HFF-Myc (cell line): ENCODE measurements around the gene CACNG3.
"Not testable (repeated sequence)": the region's sequence is repeated elsewhere in the genome, so short reads cannot be mapped to it uniquely, and the experiment has no call there.

ENCODE experiments used
- DNase-seq: peaks from one replicate; pipeline ENCODE4 v3.0.0-alpha.2; 2011; ENCODE audit warnings: low read depth; ENCODE audit errors: extremely low read depth
- H3K4me3 ChIP-seq: replicated peaks from 2 replicates; pipeline ENCODE4 v1.5.1; 2011; ENCODE audit warnings: low read depth, mild to moderate bottlenecking, control low read depth, low read length
- CTCF ChIP-seq: IDR thresholded peaks from 2 replicates; pipeline ENCODE4 v1.5.1; 2012; ENCODE audit warnings: mild to moderate bottlenecking, low read depth, low read length, control low read depth; ENCODE audit errors: missing control alignments

Gene CACNG3

DNA sequence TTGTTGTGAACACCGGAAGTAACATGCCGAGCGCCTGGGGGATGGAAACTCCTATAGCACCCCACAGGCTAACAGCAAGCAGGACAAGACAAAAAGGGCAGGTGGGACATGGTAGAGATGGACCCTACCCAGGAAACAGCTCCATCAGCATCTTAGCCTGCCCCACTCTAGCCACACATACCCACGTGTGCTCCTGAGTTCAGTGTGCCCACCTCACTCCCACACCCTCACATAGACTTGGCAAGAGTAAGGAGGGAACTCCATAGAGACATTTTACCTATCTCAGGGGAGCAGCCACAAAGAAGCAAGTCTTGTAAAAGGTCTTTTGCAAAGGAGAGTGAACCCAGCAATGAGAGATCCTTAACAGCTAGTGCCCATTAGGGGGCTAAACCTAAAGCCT, 37.8 kb upstream of the CACNG3 start:
- DNase-seq, result no peak
- TF ChIP-seq CTCF, result no peak

DNA sequence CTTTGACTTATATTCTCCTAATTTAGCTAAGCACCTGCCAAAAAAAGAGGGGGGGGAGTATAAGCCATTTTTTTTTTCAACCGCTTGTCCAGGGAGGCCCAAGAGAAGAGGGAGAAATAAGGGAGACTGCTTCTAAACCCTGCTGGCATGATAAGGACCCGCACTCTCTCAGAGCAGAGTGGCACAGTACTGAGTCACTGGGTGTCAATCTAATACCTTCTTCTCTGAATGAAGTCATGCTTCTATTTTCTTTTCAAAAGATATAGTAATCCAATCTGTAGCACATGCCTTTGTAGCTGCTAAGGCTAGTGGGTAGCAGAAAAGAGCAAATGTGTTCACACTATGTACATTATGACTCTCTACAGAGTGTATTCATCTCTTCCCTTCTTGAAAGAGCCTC, 34.9 kb upstream of the CACNG3 start:
- DNase-seq, result no peak
- H3K4me3 ChIP-seq, result no peak overlapping the region
- no peak for TF ChIP-seq CTCF

More for the DNA sequence above, 37.8 kb upstream of the CACNG3 start:
- no peak overlapping the region for H3K4me3 ChIP-seq

DNA sequence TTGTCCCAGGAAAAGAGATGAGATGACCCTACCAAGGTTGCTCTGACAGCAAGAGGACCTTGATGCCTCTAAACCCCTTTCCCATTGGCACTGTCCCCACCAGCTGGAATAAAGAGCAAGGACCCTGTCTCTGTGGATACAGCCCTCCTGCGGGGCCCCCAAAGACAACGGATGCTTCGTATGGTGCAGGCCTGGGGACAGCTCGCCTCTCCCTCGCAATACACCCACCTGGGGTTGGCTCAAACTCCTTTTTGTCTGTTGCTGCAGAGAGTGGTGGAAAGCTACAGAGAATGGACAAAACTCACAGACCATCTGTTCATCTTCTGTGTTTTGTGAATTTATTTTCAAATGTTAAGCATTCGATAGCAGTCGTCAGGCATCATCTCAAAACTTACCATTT, 27.6 kb upstream of the CACNG3 start:
- TF ChIP-seq CTCF, result no peak
- H3K4me3 ChIP-seq, result no peak overlapping the region
- no peak for DNase-seq

GRCh38 chr16:24232936-24233335, 23.2 kb upstream of the CACNG3 start:
- no peak for TF ChIP-seq CTCF
- no peak overlapping the region for H3K4me3 ChIP-seq
- DNase-seq, result no peak

GRCh38 chr16:24234737-24235136, 21.4 kb upstream of the CACNG3 start:
- H3K4me3 ChIP-seq, result no peak overlapping the region
- TF ChIP-seq CTCF, result no peak
- no peak for DNase-seq

DNA sequence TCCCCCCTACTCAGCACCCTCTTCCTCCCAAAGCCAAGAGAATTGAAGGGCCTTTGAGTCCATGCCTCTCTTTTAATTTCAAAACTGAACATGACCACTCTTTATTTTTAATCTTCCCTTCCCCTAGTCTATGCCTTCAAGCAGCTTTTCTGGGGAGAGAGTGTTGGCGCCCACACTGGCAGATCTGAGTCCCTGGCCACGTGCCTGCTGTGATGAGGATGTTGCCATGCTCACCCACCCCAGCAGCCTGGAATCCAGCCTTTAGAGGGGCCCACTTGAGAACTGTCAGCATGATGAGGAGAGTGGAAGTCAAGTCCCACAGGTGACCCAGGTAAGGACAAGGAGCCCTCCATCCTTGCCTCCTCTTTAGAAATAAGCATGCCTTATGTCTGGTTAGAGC, 20.3 kb upstream of the CACNG3 start:
- no peak for TF ChIP-seq CTCF
- no peak for DNase-seq
- no peak overlapping the region for H3K4me3 ChIP-seq

DNA sequence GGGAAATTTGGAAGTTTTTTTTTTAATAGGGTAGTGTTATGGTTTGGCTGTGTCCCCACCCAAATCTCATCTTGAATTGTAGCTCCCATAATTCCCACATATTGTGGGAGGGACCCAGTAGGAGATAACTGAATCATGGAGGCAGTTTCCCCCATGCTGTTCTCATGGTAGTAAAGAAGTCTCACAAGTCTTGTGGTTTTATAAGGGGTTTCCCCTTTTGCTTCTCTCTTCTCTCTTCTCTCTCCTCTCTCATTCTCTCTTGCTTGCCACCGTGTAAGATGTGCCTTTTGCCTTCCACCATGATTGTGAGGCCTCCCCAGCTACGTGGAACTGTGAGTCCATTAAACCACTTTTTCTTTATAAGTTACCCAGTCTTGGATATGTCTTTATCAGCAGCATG, 17.3 kb upstream of the CACNG3 start:
- DNase-seq, H3K4me3 ChIP-seq: not testable (repeated sequence)
